ENCODE measurements around the gene LRRC1.

Gene LRRC1

GRCh38 chr6:53818858-53819609 lies 24.2 kb downstream of the LRRC1 start:
- no peak for DNase-seq

GRCh38 chr6:53822401-53823125 lies 27.8 kb downstream of the LRRC1 start:
- DNase-seq: no peak

- DNase-seq: no peak
These were observed 29.9 kb downstream of the LRRC1 start for GRCh38 chr6:53824714-53825113.

GRCh38 chr6:53825532-53826321 lies 30.9 kb downstream of the LRRC1 start:
- peak in 1 of 5 experiments; percentile 30 for DNase-seq

- DNase-seq: no peak
These were observed 32.7 kb downstream of the LRRC1 start for GRCh38 chr6:53827531-53827930.

GRCh38 chr6:53828215-53828614 lies 33.4 kb downstream of the LRRC1 start:
- DNase-seq: no peak

- DNase-seq: no peak
These were observed 34.3 kb downstream of the LRRC1 start for GRCh38 chr6:53828966-53829697.

GRCh38 chr6:53829698-53830221 lies 35.0 kb downstream of the LRRC1 start:
- no peak for DNase-seq

- no peak for DNase-seq
These were observed 35.6 kb downstream of the LRRC1 start for GRCh38 chr6:53830366-53830765.

GRCh38 chr6:53831081-53831869 lies 36.5 kb downstream of the LRRC1 start:
- no peak for DNase-seq

GRCh38 chr6:53831936-53832660 lies 37.3 kb downstream of the LRRC1 start:
- no peak for DNase-seq

GRCh38 chr6:53833155-53833554 lies 38.4 kb downstream of the LRRC1 start:
- no peak for DNase-seq

- peak in 1 of 5 experiments; percentile 46 for DNase-seq
These were observed 39.3 kb downstream of the LRRC1 start for GRCh38 chr6:53834132-53834531.

GRCh38 chr6:53837865-53838769 lies 43.3 kb downstream of the LRRC1 start:
- DNase-seq: no peak

GRCh38 chr6:53840027-53840426 lies 45.2 kb downstream of the LRRC1 start:
- no peak for DNase-seq

- DNase-seq: no peak
These were observed 50.7 kb downstream of the LRRC1 start for GRCh38 chr6:53845280-53846195.

- DNase-seq: no peak
These were observed 51.4 kb downstream of the LRRC1 start for GRCh38 chr6:53846250-53846649.

GRCh38 chr6:53847796-53848314 lies 53.0 kb downstream of the LRRC1 start:
- DNase-seq: no peak
